GM12891 (cell line): ENCODE measurements around the gene NRP2.

Source experiments
- DNase-seq: peaks from one replicate; pipeline ENCODE4 v3.0.0; 2011; ENCODE audit warnings: low spot score; ENCODE audit not compliant: insufficient read length
- FAIRE-seq: peaks from 2 replicates; lab custom pipeline; 2011; peaks lifted over from hg19 to GRCh38; lab: Jason Lieb, UNC
- PAX5 ChIP-seq: IDR thresholded peaks from 2 replicates; pipeline ENCODE4 v1.6.1; 2011; ENCODE audit warnings: low read length, moderate library complexity, mild to moderate bottlenecking; ENCODE audit not compliant: insufficient read depth, severe bottlenecking
- POLR2A ChIP-seq: IDR thresholded peaks from 2 replicates; pipeline ENCODE4 v1.6.1; 2011; ENCODE audit warnings: low read depth, low read length, control low read depth
- POLR2AphosphoS5 ChIP-seq: IDR thresholded peaks from 2 replicates; pipeline ENCODE4 v1.6.1; 2011; ENCODE audit warnings: low read depth, low read length, control low read depth
- POU2F2 ChIP-seq: IDR thresholded peaks from 2 replicates; pipeline ENCODE4 v1.6.1; 2011; ENCODE audit warnings: low read depth, mild to moderate bottlenecking, control low read depth, low read length, moderate library complexity
- SPI1 ChIP-seq: IDR thresholded peaks from 2 replicates; pipeline ENCODE4 v1.6.1; 2011; ENCODE audit warnings: low read depth, low read length, control low read depth
- TAF1 ChIP-seq: IDR thresholded peaks from 2 replicates; pipeline ENCODE4 v1.6.1; 2011; ENCODE audit warnings: low read depth, low read length, control low read depth

Gene NRP2

DNA sequence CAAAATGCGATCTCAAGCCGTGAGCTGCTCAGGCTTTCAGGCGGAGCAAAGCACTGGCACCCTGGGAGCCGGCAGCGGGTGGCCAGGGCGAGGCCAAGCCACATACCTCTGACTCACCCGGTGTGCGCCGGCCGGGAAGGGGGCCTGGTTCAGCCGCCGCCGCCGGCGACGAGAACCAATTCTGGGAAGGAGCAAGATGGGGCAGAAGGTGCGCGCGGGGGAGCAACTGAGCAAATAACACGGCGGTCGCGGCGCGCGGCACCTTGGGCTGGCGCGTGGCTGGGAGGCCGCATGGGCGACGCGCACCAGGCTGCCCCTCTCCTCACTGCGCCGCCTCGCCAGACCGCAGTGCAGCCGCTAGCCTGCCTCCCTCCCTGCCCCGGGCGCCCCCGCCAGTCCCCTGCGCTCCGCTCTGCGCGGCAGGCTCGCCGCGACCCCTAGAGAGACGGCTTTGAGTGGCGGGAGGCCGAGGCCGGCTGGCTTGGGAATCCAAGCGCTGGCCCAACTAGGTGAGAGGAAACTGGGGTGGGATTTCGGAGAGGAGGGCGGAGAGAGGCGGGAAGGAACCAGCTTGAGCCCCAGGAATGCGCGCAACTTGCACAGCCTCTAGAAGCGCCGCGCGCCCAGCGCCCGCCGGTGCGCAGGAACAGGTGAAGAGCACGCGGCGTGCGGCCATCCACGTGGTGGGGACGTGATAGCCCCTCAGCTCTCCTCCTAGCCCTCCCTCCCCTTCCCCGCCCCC, 3.2 kb downstream of the NRP2 start:
- FAIRE-seq: no peak
- no peak for TF ChIP-seq SPI1
- no peak for TF ChIP-seq TAF1
- TF ChIP-seq POLR2AphosphoS5: no peak
- TF ChIP-seq PAX5: no peak
- no peak for TF ChIP-seq POU2F2
- no peak for TF ChIP-seq POLR2A
- no peak for DNase-seq

DNA sequence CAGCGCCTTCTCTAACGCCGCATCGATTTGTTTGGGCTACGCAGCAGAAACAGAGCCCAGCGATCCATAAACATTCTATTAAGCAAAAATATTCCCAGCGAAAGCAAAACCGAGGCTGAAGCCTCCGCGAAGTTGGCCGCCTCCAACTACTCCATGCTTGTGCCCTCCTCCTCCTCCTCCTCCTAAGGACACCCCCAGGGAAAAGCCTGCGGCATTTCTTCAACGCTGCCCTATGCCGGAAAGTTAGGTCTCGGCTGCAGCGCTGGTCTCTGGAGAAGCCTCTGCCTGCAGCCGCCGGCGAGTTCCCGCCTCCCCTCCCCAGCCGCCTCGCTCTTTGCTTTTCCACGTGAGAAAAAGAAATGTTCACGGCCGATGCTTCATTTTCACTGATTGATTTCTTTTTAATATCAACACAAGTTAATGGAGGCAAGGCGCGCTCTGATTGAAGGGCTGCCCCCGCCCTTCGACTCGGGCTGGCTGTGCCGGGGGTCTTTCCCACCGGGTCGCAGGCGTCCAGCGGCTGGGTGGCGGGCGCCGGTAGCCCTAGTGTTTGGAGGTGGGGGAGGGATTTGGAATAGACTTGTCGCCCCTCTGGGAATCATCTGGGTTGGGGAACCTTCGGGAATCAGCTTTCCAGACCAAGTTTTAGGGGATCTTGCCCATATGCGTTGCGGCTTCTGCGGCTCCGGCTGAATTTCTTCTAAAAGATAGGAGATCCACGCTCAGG, 3.9 kb downstream of the NRP2 start:
- TF ChIP-seq POLR2AphosphoS5: no peak
- no peak for TF ChIP-seq POU2F2
- no peak for TF ChIP-seq POLR2A
- TF ChIP-seq SPI1: no peak
- no peak for TF ChIP-seq PAX5
- FAIRE-seq: no peak
- no peak for DNase-seq

DNA sequence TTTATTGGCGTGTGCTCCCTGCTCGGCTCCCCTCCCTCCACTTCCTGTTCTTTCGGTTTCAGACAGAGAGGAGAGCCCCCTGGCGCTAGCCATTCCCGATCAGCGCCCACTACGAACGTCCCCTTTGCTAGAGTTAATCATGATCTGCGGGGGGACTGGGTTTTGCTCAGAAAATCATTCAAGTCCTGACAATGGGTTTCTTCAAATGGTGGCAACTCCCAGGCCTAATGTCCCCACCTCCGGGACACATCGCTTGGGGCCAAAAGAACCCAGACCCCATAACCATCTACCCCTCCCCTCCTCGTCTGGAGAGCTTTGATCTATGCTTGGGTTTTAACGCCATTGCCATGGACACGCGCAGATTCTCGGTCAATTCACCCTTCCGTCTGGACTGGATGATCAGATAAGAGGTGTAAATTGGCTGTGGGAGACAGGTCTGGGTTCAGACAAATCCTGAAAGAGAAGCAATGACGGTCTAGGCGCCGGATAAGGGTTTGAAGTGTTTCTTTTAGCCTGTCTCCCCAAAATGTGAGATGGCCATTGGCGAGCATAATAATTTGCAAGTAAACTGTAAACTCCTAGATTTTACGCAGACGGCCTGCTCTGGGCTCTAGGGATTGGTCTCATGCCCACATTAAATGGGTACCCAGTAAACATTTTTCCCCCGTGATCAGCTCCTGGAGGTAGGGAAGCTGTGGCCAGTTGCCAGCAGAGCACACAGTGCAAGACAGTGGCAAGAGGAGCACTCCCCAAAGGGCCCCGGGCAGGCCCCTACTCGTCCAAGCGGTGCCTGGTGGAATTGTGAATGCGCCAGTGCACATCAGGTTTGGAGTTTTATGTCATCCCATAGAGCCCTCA, 4.7 kb downstream of the NRP2 start:
- TF ChIP-seq SPI1: no peak
- no peak for TF ChIP-seq POLR2AphosphoS5
- no peak for FAIRE-seq
- DNase-seq: no peak

DNA sequence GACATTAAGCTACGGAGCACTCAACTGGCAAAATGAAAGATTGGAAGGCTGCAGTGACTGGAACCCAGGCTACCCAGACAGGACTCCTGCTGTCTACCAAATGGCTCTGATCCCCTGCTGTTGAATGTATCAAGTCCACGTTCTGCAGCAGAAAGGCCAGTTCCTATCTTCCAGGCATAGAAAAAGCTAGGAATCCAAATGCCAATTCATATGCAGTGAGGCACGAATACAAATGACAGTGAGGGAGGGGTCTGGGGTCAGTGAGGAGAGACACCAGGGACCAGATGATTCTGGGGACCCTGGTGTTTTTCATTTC, 5.3 kb downstream of the NRP2 start:
- FAIRE-seq: no peak
- TF ChIP-seq POLR2A (no peak), TAF1 (no peak)
- no peak for DNase-seq

DNA sequence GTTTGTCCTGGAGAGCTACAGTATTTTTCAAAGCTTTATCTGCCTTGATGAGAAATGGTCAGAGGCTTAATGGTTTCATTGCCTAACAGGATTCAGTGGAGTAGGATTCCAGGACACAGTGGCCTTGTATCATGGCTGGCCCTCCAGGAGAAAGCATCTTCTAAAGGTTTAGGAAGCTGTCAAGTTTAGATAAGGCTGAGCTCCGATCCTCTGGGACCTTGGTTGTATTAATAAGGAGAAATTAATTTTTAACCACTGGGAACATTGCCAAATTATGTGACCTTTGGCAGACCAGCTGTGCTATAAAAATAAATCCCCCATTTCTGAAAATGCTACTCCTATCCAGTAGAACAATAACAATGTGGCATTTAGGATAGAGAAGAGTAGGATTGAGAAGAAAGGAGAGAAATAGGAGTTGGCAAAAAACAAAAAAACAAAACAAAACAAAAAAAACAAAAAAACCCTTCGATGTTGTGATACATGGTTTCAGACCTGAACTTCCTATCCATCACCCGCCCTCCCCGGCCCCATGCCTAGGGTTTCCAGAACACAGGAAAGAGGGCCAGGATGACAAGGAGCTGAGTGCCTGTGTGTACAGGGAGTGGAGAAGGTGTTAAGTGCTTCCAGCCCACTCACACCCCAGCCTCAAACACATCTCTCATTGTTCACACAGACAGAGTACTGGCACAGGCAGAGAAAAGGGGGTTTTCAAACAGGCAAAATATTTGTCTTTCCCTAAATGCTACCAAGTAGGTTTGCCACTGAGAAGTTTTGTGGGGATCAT, 6.3 kb downstream of the NRP2 start:
- FAIRE-seq (no peak), DNase-seq (no peak)
- TF ChIP-seq TAF1: no peak
- TF ChIP-seq PAX5: no peak
- TF ChIP-seq POU2F2: no peak
- TF ChIP-seq SPI1: no peak
- no peak for TF ChIP-seq POLR2AphosphoS5
- TF ChIP-seq POLR2A: no peak

DNA sequence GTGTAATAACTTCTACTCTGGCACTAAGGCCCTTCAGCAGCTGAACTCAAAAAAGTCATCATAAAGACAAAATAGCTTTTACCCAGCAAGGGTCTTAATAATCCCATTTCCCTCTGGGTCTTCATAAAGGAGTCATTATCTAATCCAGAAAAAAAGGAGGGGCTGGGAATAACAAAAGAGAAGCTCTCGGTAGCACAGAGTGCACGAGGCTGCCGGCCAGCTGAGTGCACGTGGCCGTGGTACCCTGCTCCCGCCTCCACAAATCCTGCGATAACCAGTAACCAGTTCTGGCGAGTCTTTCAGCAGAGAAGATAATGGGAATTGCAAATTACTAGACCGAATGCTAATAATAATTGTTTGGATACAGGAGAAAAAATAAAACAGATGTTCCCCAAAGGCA, 7.5 kb downstream of the NRP2 start:
- no peak for FAIRE-seq
- no peak for DNase-seq
- TF ChIP-seq PAX5 (no peak), SPI1 (no peak), POLR2AphosphoS5 (no peak), POLR2A (no peak), POU2F2 (no peak), TAF1 (no peak)

DNA sequence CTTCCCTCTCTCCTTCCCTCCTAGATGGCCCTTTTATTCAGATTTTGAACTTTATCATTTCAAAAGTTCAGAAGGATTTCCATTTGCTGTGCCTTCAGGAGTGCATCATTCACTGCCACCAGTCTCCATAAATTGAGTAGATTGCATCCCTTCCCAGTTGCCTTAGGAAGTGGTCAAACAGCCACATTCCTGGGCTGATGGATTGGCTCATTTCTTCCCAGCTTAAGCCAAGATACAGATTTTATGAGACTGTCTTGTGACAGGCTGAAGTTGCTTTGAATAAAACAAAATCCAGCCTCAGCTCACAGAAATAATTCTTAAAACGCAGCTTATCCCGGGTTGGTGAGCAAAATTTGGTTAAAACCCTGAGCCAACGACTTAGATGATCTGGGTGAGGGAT, 9.8 kb downstream of the NRP2 start:
- DNase-seq (no peak), FAIRE-seq (no peak)
- TF ChIP-seq PAX5: no peak
- no peak for TF ChIP-seq POU2F2
- no peak for TF ChIP-seq POLR2A
- no peak for TF ChIP-seq POLR2AphosphoS5
- TF ChIP-seq TAF1: no peak
- no peak for TF ChIP-seq SPI1

DNA sequence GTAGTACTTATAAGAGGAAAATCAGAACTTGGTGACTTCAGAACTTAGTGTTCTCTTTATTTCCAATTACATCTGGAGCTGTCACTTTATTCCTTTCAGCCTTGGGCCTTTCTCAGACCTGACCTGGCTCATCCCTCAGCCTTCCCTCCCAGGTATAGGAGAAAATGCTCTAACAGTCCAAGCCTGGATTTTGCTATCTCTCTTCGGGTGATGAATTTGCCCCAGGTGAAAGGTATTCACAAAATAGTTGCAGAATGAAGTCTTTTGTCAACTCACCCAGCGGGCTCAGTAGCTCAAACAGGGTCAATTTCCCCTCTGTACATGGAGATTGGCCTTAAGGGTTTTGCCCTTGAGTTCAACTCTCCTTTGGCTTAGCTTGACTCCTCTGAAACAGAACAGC, 12.0 kb downstream of the NRP2 start:
- no peak for TF ChIP-seq PAX5
- DNase-seq: no peak
- no peak for FAIRE-seq

DNA sequence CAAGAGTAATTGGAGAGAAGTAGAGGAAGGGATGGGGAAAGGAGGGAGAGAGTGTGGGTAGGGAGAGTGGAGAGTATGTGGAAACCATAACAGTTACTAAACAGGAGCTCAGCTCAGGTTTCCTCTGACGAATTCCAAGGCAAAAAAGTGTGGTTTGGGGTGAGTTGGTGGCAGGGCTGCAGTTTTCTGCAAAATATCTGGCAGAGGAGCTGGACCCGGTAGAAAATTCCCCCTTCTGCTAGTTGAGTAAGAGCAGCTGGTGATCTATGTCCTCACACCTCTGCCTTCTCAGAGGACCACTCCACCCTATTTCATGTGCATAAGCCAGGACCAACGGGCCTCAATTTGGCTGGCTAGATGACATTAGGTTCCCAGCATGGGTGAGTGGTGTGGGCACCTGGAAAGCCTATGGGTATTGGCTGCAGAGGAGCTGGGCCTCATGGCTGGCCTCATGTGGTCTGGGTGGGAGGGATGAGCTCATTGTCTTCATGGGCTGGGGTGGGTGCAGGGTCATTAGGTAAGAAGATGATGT, 13.2 kb downstream of the NRP2 start:
- TF ChIP-seq POLR2A (no peak), TAF1 (no peak), POU2F2 (no peak), SPI1 (no peak), POLR2AphosphoS5 (no peak), PAX5 (no peak)
- DNase-seq: no peak
- FAIRE-seq: no peak
